ENCODE data around the gene JARID2. TPM values are rescaled to one million over a fixed set of nuclear protein-coding genes. Genes with fewer than 3 reads are reported as not detected.

JARID2 gene
- polyA plus RNA-seq, 1 donor from 2014 or later = 25.5 TPM

DNA sequence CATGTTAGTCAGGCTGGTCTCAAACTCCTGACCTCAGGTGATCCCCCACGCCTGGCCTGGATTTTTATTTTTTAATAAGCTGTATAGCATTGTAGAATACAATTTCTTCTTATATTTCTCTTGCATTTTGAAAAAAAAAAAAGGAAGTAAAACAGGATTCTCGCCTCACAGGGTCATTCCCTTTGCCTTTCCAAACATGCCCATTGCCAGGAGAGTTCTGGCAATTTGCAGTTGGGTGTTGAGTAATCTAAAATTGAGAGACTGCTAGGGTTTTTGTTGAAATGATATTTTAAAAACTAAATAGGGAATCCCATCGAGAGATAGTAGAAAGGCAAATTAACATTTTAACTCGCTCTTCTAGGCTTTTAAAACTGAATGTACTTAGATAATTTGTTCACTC, 196.1 kb downstream of the JARID2 start:
- peak overlapping the region; percentile 27 for H3K4me2 ChIP-seq (ENCODE audit: low read length)
- H2AFZ ChIP-seq (ENCODE audit: low read depth, low read length) = no peak overlapping the region
- peak overlapping the region; percentile 46 for H3K4me3 ChIP-seq (ENCODE audit: low read length)
- no peaks in the 10 kb centered on the region for H3K9me3 ChIP-seq (ENCODE audit: low read length)
- H3K36me3 ChIP-seq (ENCODE audit: insufficient read depth, low read length) = no peaks in the 10 kb centered on the region
- H3K9me2 ChIP-seq (ENCODE audit: insufficient read depth, low read length) = no peaks in the 10 kb centered on the region
- H4K20me1 ChIP-seq (ENCODE audit: insufficient read depth) = no peaks in the 10 kb centered on the region
- no peaks in the 10 kb centered on the region for H3K27me3 ChIP-seq (ENCODE audit: insufficient read depth, low read depth, low read length)
- peak overlapping the region; percentile 41 for H3K9ac ChIP-seq (ENCODE audit: low read length)
- TF ChIP-seq POLR2AphosphoS5 (IDR thresholded peaks at IDR 0.05) (no peak), SMC3 (conservative IDR thresholded peaks at IDR 0.05; ENCODE audit: poor library complexity) (no peak), EP300 (conservative IDR thresholded peaks at IDR 0.05; ENCODE audit: poor library complexity, severe bottlenecking) (no peak), RAD21 (conservative IDR thresholded peaks at IDR 0.05) (no peak), EZH2 (IDR thresholded peaks at IDR 0.05; ENCODE audit: borderline replicate concordance, insufficient read depth, low read length, poor library complexity, severe bottlenecking) (no peak), MXI1 (conservative IDR thresholded peaks at IDR 0.05; ENCODE audit: poor library complexity, severe bottlenecking) (no peak), TAF1 (IDR thresholded peaks at IDR 0.05; ENCODE audit: low read depth) (no peak)
- TF ChIP-seq, protein P1, sequence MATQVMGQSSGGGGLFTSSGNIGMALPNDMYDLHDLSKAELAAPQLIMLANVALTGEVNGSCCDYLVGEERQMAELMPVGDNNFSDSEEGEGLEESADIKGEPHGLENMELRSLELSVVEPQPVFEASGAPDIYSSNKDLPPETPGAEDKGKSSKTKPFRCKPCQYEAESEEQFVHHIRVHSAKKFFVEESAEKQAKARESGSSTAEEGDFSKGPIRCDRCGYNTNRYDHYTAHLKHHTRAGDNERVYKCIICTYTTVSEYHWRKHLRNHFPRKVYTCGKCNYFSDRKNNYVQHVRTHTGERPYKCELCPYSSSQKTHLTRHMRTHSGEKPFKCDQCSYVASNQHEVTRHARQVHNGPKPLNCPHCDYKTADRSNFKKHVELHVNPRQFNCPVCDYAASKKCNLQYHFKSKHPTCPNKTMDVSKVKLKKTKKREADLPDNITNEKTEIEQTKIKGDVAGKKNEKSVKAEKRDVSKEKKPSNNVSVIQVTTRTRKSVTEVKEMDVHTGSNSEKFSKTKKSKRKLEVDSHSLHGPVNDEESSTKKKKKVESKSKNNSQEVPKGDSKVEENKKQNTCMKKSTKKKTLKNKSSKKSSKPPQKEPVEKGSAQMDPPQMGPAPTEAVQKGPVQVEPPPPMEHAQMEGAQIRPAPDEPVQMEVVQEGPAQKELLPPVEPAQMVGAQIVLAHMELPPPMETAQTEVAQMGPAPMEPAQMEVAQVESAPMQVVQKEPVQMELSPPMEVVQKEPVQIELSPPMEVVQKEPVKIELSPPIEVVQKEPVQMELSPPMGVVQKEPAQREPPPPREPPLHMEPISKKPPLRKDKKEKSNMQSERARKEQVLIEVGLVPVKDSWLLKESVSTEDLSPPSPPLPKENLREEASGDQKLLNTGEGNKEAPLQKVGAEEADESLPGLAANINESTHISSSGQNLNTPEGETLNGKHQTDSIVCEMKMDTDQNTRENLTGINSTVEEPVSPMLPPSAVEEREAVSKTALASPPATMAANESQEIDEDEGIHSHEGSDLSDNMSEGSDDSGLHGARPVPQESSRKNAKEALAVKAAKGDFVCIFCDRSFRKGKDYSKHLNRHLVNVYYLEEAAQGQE (IDR thresholded peaks at IDR 0.05; ENCODE audit: borderline replicate concordance) = no peak
- TF ChIP-seq, protein P2, sequence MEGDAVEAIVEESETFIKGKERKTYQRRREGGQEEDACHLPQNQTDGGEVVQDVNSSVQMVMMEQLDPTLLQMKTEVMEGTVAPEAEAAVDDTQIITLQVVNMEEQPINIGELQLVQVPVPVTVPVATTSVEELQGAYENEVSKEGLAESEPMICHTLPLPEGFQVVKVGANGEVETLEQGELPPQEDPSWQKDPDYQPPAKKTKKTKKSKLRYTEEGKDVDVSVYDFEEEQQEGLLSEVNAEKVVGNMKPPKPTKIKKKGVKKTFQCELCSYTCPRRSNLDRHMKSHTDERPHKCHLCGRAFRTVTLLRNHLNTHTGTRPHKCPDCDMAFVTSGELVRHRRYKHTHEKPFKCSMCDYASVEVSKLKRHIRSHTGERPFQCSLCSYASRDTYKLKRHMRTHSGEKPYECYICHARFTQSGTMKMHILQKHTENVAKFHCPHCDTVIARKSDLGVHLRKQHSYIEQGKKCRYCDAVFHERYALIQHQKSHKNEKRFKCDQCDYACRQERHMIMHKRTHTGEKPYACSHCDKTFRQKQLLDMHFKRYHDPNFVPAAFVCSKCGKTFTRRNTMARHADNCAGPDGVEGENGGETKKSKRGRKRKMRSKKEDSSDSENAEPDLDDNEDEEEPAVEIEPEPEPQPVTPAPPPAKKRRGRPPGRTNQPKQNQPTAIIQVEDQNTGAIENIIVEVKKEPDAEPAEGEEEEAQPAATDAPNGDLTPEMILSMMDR (IDR thresholded peaks at IDR 0.05; ENCODE audit: poor library complexity, severe bottlenecking) = no peak
- peak overlapping the region; percentile 74 for H3K27ac ChIP-seq (ENCODE audit: low read length)
- no peaks in the 10 kb centered on the region for H3F3A ChIP-seq (ENCODE audit: insufficient read depth, low read length, poor library complexity, severe bottlenecking)
- peaks cover 56% of the 10 kb centered on the region for H3K79me2 ChIP-seq (replicated peaks; ENCODE audit: insufficient read depth, low read length)

DNA sequence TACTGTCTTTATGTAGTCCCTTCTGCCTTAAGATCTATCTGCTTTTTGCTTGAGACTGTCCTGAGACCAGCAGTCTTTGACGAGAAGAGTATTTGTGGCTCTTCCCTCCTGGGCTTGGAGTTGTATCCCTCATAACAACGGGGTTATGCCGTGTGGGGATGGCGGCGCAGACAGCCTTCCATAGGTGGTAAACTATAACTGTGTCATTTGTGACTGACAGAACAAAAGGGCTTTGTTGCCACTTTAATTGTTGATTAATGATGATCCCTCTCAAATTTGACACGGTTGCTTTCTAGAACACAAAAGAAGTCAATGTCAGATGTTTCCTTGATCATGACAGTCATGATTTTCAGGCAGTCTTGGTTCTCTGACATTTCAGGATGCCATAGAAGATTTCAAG, 196.6 kb downstream of the JARID2 start:
- Histone ChIP-seq H3K36me3 (ENCODE audit: insufficient read depth, low read length) (no peaks in the 10 kb centered on the region), H3F3A (ENCODE audit: insufficient read depth, low read length, poor library complexity, severe bottlenecking) (no peaks in the 10 kb centered on the region), H3K9ac (ENCODE audit: low read length) (peak overlapping the region; percentile 41), H3K79me2 (replicated peaks; ENCODE audit: insufficient read depth, low read length) (peaks cover 56% of the 10 kb centered on the region), H3K27me3 (ENCODE audit: insufficient read depth, low read depth, low read length) (no peaks in the 10 kb centered on the region), H4K20me1 (ENCODE audit: insufficient read depth) (no peaks in the 10 kb centered on the region), H3K4me2 (ENCODE audit: low read length) (peak overlapping the region; percentile 27), H3K9me3 (ENCODE audit: low read length) (no peaks in the 10 kb centered on the region), H3K9me2 (ENCODE audit: insufficient read depth, low read length) (no peaks in the 10 kb centered on the region), H2AFZ (ENCODE audit: low read depth, low read length) (no peak overlapping the region), H3K4me3 (ENCODE audit: low read length) (peak overlapping the region; percentile 46), H3K27ac (ENCODE audit: low read length) (peak overlapping the region; percentile 74)
- TF ChIP-seq EP300 (conservative IDR thresholded peaks at IDR 0.05; ENCODE audit: poor library complexity, severe bottlenecking) (peak; percentile 95), EZH2 (IDR thresholded peaks at IDR 0.05; ENCODE audit: borderline replicate concordance, insufficient read depth, low read length, poor library complexity, severe bottlenecking) (no peak), POLR2AphosphoS5 (IDR thresholded peaks at IDR 0.05) (peak; percentile 54)
- TF ChIP-seq, protein P1 (IDR thresholded peaks at IDR 0.05; ENCODE audit: borderline replicate concordance) = peak; percentile 40
